Stimulated activated naive B cell treated with anti-CD40 and anti-IgM and Interleukin-4, amounts not matched to agents 10 μg/mL and 1 μg/mL and 100 μg/mL, for 72 hours (primary cell): ENCODE data around the gene SAMD11.

ENCODE experiments used
- ATAC-seq, 2 donors: fragments of 150-1000 bp; cut with Tn5 transposase; replicated peaks; 2 replicates each; pipeline ENCODE4 v1.10.0; 2021; ENCODE audit warnings: moderate library complexity in 1 of 2
- DNase-seq: peaks from one replicate; pipeline ENCODE4 v3.0.0; 2021
- H3K27ac Mint-ChIP-seq: one replicate; pipeline ENCODE4 v1.8.0; 2022; ENCODE audit warnings: mild to moderate bottlenecking, mixed read lengths
- H3K27me3 Mint-ChIP-seq, 2 donors: one replicate each; pipeline ENCODE4 v1.8.0; 2022; ENCODE audit warnings: mixed read lengths in 2 of 2
- H3K36me3 Mint-ChIP-seq, 2 donors: one replicate each; pipeline ENCODE4 v1.8.0; 2022; ENCODE audit warnings: mixed read lengths in 2 of 2, mild to moderate bottlenecking in 1 of 2
- H3K4me1 Mint-ChIP-seq, 2 donors: one replicate each; pipeline ENCODE4 v1.8.0; 2022; ENCODE audit warnings: mixed read lengths in 2 of 2, mild to moderate bottlenecking in 1 of 2
- H3K4me3 Mint-ChIP-seq, 2 donors: one replicate each; pipeline ENCODE4 v1.8.0; 2022; ENCODE audit warnings: mild to moderate bottlenecking in 2 of 2, mixed read lengths in 2 of 2, moderate library complexity in 1 of 2
- H3K9me3 Mint-ChIP-seq, 2 donors: one replicate each; pipeline ENCODE4 v1.8.0; 2022; ENCODE audit warnings: mixed read lengths in 2 of 2, mild to moderate bottlenecking in 1 of 2

The SAMD11 gene

GRCh38 chr1:929712-930632, 6.2 kb downstream of the SAMD11 start:
- no peak overlapping the region for H3K4me3 Mint-ChIP-seq
- DNase-seq (no peak), ATAC-seq (no peak)
- no peaks in the 10 kb centered on the region for H3K9me3 Mint-ChIP-seq
- H3K27ac Mint-ChIP-seq: no peak overlapping the region
- H3K4me1 Mint-ChIP-seq: peaks cover 5 to 13% of the 10 kb centered on the region in 2 donors
- H3K27me3 Mint-ChIP-seq: peaks cover 57 to 77% of the 10 kb centered on the region in 2 donors
- peaks cover 0 to 1% of the 10 kb centered on the region in 2 donors for H3K36me3 Mint-ChIP-seq

GRCh38 chr1:930633-931138, 7.0 kb downstream of the SAMD11 start:
- no peak for ATAC-seq
- Mint-ChIP-seq H3K27me3 (peaks cover 65 to 79% of the 10 kb centered on the region in 2 donors), H3K4me3 (no peak overlapping the region)

GRCh38 chr1:931380-932172, 7.9 kb downstream of the SAMD11 start:
- Mint-ChIP-seq H3K27ac (no peak overlapping the region), H3K36me3 (peaks cover 0 to 1% of the 10 kb centered on the region in 2 donors), H3K4me1 (peaks cover 4 to 5% of the 10 kb centered on the region in 2 donors), H3K9me3 (no peaks in the 10 kb centered on the region), H3K4me3 (no peak overlapping the region), H3K27me3 (peaks cover 61 to 74% of the 10 kb centered on the region in 2 donors)
- no peak for ATAC-seq
- no peak for DNase-seq

More at GRCh38 chr1:930633-931138, 7.0 kb downstream of the SAMD11 start:
- Mint-ChIP-seq H3K27ac (no peak overlapping the region), H3K36me3 (peaks cover 0 to 1% of the 10 kb centered on the region in 2 donors), H3K9me3 (no peaks in the 10 kb centered on the region), H3K4me1 (peaks cover 6 to 13% of the 10 kb centered on the region in 2 donors)
- no peak for DNase-seq

GRCh38 chr1:932173-932510, 8.4 kb downstream of the SAMD11 start:
- peaks cover 3 to 5% of the 10 kb centered on the region in 2 donors for H3K4me1 Mint-ChIP-seq
- peaks cover 61 to 74% of the 10 kb centered on the region in 2 donors for H3K27me3 Mint-ChIP-seq
- DNase-seq (no peak), ATAC-seq (no peak)
- H3K27ac Mint-ChIP-seq: no peak overlapping the region
- H3K4me3 Mint-ChIP-seq: no peak overlapping the region
- peaks cover 0 to 1% of the 10 kb centered on the region in 2 donors for H3K36me3 Mint-ChIP-seq
- no peaks in the 10 kb centered on the region for H3K9me3 Mint-ChIP-seq

GRCh38 chr1:932776-933602, 9.3 kb downstream of the SAMD11 start:
- ATAC-seq (no peak), DNase-seq (no peak)
- Mint-ChIP-seq H3K4me3 (no peak overlapping the region), H3K4me1 (peaks cover 5% of the 10 kb centered on the region in 2 donors), H3K27ac (no peak overlapping the region), H3K9me3 (no peaks in the 10 kb centered on the region), H3K36me3 (peaks cover 0 to 1% of the 10 kb centered on the region in 2 donors), H3K27me3 (peaks cover 60 to 70% of the 10 kb centered on the region in 2 donors)

- Mint-ChIP-seq H3K9me3 (no peaks in the 10 kb centered on the region), H3K27ac (no peak overlapping the region), H3K27me3 (peaks cover 61 to 70% of the 10 kb centered on the region in 2 donors), H3K36me3 (peaks cover 0 to 1% of the 10 kb centered on the region in 2 donors), H3K4me1 (peaks cover 5 to 7% of the 10 kb centered on the region in 2 donors), H3K4me3 (no peak overlapping the region)
- ATAC-seq: no peak
- DNase-seq: no peak
These were observed 9.8 kb downstream of the SAMD11 start for GRCh38 chr1:933603-933940.

- peak overlapping the region; percentile 16 for H3K27ac Mint-ChIP-seq
These were observed 11.4 kb downstream of the SAMD11 start for GRCh38 chr1:934991-935750.

GRCh38 chr1:935751-936231, 12.1 kb downstream of the SAMD11 start:
- H3K9me3 Mint-ChIP-seq: no peaks in the 10 kb centered on the region
- ATAC-seq: no peak
- H3K4me3 Mint-ChIP-seq: peak overlapping the region in 1 of 2 donors; percentile 13
- H3K27me3 Mint-ChIP-seq: peaks cover 62 to 69% of the 10 kb centered on the region in 2 donors
- DNase-seq: no peak
- peaks cover 11 to 13% of the 10 kb centered on the region in 2 donors for H3K4me1 Mint-ChIP-seq
- no peak overlapping the region for H3K27ac Mint-ChIP-seq
- peaks cover 0 to 1% of the 10 kb centered on the region in 2 donors for H3K36me3 Mint-ChIP-seq

More at GRCh38 chr1:934991-935750, 11.4 kb downstream of the SAMD11 start:
- Mint-ChIP-seq H3K4me3 (peak overlapping the region in 1 of 2 donors; percentile 13), H3K9me3 (no peaks in the 10 kb centered on the region), H3K36me3 (peaks cover 0 to 1% of the 10 kb centered on the region in 2 donors), H3K4me1 (peaks cover 10% of the 10 kb centered on the region in 2 donors), H3K27me3 (peaks cover 60 to 72% of the 10 kb centered on the region in 2 donors)
- no peak for DNase-seq
- ATAC-seq: no peak

- Mint-ChIP-seq H3K27ac (no peak overlapping the region), H3K4me3 (no peak overlapping the region), H3K4me1 (peaks cover 16 to 17% of the 10 kb centered on the region in 2 donors), H3K27me3 (peaks cover 62 to 69% of the 10 kb centered on the region in 2 donors), H3K9me3 (no peaks in the 10 kb centered on the region), H3K36me3 (peaks cover 0 to 1% of the 10 kb centered on the region in 2 donors)
- no peak for ATAC-seq
- no peak for DNase-seq
These were observed 12.9 kb downstream of the SAMD11 start for GRCh38 chr1:936348-937264.

GRCh38 chr1:937521-937920, 13.8 kb downstream of the SAMD11 start:
- no peak overlapping the region for H3K27ac Mint-ChIP-seq
- H3K36me3 Mint-ChIP-seq: peaks cover 0 to 1% of the 10 kb centered on the region in 2 donors
- no peaks in the 10 kb centered on the region for H3K9me3 Mint-ChIP-seq
- H3K27me3 Mint-ChIP-seq: peaks cover 61 to 66% of the 10 kb centered on the region in 2 donors
- no peak overlapping the region for H3K4me3 Mint-ChIP-seq
- peaks cover 16% of the 10 kb centered on the region in 2 donors for H3K4me1 Mint-ChIP-seq
- ATAC-seq (no peak), DNase-seq (no peak)

GRCh38 chr1:938088-938683, 14.5 kb downstream of the SAMD11 start:
- H3K4me3 Mint-ChIP-seq: no peak overlapping the region
- H3K4me1 Mint-ChIP-seq: peaks cover 16 to 20% of the 10 kb centered on the region in 2 donors
- DNase-seq: no peak
- H3K27ac Mint-ChIP-seq: peak overlapping the region; percentile 17
- peak; percentile 46 to 60 for ATAC-seq
- H3K36me3 Mint-ChIP-seq: peaks cover 0 to 1% of the 10 kb centered on the region in 2 donors
- no peaks in the 10 kb centered on the region for H3K9me3 Mint-ChIP-seq
- peaks cover 54 to 63% of the 10 kb centered on the region in 2 donors for H3K27me3 Mint-ChIP-seq
